NK-92 treated with Interleukin-12 subunit alpha and Interleukin-12 subunit beta, amount 100 ng/mL, for 24 hours (cell line): ENCODE measurements around the gene GPC3.

Experiments used
- DNase-seq: peaks from one replicate; lab custom pipeline; 2025; lab: John Stamatoyannopoulos, UW

Gene GPC3

GRCh38 chrX:133513123-133513522 lies 472.3 kb downstream of the GPC3 start:
- no peak for DNase-seq

- no peak for DNase-seq
Measured at GRCh38 chrX:133511041-133511440, 474.4 kb downstream of the GPC3 start.

GRCh38 chrX:133497356-133497755 lies 488.0 kb downstream of the GPC3 start:
- no peak for DNase-seq

GRCh38 chrX:133495464-133496391 lies 489.7 kb downstream of the GPC3 start:
- no peak for DNase-seq

- no peak for DNase-seq
Measured at GRCh38 chrX:133493366-133493765, 492.0 kb downstream of the GPC3 start.

GRCh38 chrX:133490955-133491354 lies 494.4 kb downstream of the GPC3 start:
- DNase-seq, result no peak
